Measurements from ENCODE around the gene KANSL3.

The KANSL3 gene

DNA sequence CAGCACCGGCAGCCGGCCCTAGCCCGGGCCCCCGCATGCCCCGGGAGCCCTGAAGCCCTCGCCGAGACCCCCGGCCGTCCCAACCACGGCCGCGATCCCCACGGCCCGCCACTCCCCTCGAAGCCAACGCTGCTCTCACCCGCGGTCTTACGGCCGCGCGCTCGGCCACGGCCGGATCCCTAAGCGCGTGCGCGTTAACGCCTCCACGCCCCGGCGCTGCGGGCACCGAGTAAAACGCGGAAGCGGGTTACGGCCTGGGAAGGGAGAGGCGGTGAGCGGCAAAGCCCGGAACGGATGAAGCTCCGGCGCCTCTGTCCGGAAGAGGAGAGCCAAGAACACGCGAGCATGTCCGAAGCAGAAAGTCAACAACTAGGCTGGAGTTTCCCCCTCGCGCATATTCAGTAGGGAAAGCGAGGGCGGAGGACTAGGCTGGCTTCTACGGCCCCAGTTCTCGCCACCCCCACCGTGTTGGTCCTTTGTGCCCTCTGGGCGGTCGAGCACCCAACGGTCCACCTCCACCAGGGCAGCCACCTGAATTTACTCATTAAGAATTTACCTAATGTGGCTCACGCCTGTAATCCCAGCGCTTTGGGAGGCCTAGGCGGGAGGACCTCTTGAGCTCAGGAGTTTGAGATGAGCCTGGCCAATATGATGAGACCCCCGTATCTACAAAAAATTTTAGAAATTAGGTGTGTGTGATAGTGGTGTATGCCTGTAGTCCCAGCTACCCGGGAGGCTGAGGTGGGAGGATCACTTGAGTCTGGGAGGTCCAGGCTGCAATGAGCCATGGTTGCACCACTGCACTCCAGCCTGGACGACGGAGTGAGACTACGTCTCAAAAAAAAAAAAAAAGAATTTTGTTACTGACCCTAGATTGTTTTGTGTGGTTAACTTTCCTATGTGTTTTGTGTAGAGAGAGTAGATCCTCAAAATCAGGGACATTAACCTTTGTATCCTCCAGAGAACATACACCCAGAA, at the start of gene KANSL3:
Gene KANSL3, minus strand, starts transcription at position 169 of the 978 bp plus-strand sequence. CDS start 1,177 bp downstream, outside the sequence.
- Histone ChIP-seq H3K27me3 (replicated peaks; ENCODE audit: control insufficient read depth, insufficient read depth, low read length) (no peaks in the 10 kb centered on the region), H3K4me1 (ENCODE audit: control insufficient read depth, insufficient read depth, low read length) (peaks cover 17% of the 10 kb centered on the region), H3K36me3 (ENCODE audit: control insufficient read depth, insufficient read depth, low read length, severe bottlenecking) (peaks cover 10% of the 10 kb centered on the region), H3K9me3 (ENCODE audit: control insufficient read depth, low read length) (no peaks in the 10 kb centered on the region), H3K9ac (ENCODE audit: low read length) (peak within 1 kb of the TSS; percentile 91), H3K4me3 (ENCODE audit: low read length) (peak within 1 kb of the TSS; percentile 96)
- peak; percentile 97 for DNase-seq (ENCODE audit: low read depth)

DNA sequence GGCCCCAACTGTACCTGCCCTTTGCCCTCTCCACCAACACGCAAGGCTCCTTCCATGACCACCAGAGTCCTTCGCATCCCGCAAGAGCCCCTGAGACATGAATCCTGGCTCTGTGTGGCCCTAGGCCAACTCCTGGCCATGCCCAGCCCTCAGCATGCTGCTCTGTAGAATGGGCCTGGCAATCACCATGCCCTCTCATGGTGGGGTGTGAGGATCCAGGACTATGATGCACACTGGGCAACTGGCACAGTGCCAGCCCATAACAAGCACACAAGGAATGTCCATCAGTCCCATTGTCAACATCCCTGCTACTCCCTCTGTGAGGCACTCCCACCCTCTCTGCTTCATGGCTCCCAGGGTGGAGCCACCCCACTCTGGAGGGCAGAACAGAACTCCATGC, 49.2 kb upstream of the KANSL3 start:
- H3K9ac ChIP-seq (ENCODE audit: low read length) = no peak overlapping the region
- no peaks in the 10 kb centered on the region for H3K36me3 ChIP-seq (ENCODE audit: control insufficient read depth, insufficient read depth, low read length, severe bottlenecking)
- no peaks in the 10 kb centered on the region for H3K4me1 ChIP-seq (ENCODE audit: control insufficient read depth, insufficient read depth, low read length)
- DNase-seq (ENCODE audit: low read depth) = no peak
- no peaks in the 10 kb centered on the region for H3K9me3 ChIP-seq (ENCODE audit: control insufficient read depth, low read length)
- H3K27me3 ChIP-seq (replicated peaks; ENCODE audit: control insufficient read depth, insufficient read depth, low read length) = peaks cover 26% of the 10 kb centered on the region
- H3K4me3 ChIP-seq (ENCODE audit: low read length) = no peak overlapping the region

DNA sequence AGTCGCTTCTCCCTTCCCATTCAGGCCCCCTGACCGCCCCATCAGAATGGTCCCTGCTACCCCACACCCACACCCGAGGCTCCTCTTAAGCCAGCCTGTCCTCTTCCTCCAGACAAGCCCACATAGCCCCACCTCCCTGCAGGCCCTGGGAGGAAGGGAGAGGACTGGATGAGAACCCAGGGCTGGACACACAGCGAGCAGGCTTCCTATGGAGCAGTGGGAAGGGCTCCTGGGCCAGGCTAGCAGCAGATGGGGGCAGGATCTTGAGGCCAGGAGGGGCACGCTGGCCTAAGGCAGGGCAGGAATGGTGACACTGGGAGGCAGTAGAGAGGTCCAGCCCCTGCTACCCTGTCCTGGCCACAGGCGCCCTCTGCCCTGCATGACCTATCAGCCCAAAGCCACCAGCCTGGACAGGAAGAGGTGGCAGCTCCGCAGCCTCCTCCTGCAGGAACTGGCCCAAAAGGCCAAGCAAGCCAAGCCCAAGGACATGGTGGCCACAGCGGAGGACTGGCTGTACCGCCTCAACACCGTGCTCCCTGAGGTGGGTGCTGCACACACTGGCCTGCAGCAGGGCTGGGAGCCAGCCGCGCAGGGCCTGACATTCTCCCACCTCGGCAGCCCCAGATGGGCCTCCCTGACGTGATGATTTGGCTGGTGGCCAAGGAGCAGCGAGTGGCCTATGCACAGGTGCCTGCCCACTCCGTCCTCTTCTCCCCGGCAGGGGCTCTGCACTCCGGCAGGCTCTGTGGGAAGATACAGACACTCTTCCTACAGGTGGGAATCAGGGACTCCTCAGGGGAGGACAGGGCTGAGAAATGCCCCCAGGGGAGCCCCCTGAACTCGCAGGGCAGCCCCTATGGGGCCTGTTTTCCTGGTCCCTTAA, 47.7 kb upstream of the KANSL3 start:
- Histone ChIP-seq H3K27me3 (replicated peaks; ENCODE audit: control insufficient read depth, insufficient read depth, low read length) (peaks cover 26% of the 10 kb centered on the region), H3K4me1 (ENCODE audit: control insufficient read depth, insufficient read depth, low read length) (no peaks in the 10 kb centered on the region)
- peak; percentile 3 for DNase-seq (ENCODE audit: low read depth)

DNA sequence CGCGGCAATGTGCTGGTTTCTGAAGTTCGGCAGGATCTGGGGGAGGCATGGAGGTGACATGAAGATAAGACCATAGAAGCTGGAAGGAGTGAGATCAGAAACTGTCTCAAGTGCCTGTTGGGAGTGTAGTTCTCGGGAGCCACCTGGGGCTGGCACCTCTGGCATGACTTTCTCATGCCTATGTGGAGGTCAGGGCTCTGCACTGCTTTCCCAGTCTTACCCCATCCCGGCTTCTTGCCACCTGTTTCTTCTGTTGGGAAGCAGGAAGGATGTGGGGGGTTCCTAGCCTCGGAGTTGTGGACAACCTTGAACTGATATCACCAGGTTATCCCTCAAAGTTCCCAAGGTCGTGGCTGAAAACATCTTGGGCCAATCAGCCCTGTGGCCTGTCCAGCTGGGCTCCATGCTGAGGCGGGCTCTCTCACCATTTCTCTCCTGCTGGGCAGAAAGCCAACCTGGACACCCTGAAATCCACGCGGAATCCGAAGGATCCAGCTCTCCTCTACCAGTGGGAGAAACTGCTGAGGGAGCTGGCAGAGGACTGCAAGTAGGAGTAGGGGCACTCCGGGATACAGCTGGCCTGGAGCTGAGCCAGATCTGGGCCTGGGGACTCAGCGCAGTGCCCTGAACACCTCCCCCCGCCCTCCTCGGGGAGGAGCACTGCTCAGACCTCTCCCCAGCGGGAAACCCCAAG, 46.9 kb upstream of the KANSL3 start:
- no peaks in the 10 kb centered on the region for H3K36me3 ChIP-seq (ENCODE audit: control insufficient read depth, insufficient read depth, low read length, severe bottlenecking)
- H3K4me3 ChIP-seq (ENCODE audit: low read length) = no peak overlapping the region
- no peaks in the 10 kb centered on the region for H3K9me3 ChIP-seq (ENCODE audit: control insufficient read depth, low read length)
- H3K27me3 ChIP-seq (replicated peaks; ENCODE audit: control insufficient read depth, insufficient read depth, low read length) = peaks cover 31% of the 10 kb centered on the region
- DNase-seq (ENCODE audit: low read depth) = no peak
- no peaks in the 10 kb centered on the region for H3K4me1 ChIP-seq (ENCODE audit: control insufficient read depth, insufficient read depth, low read length)
- no peak overlapping the region for H3K9ac ChIP-seq (ENCODE audit: low read length)

More for the DNA sequence above, 47.7 kb upstream of the KANSL3 start:
- H3K36me3 ChIP-seq (ENCODE audit: control insufficient read depth, insufficient read depth, low read length, severe bottlenecking) = no peaks in the 10 kb centered on the region
- H3K9me3 ChIP-seq (ENCODE audit: control insufficient read depth, low read length) = no peaks in the 10 kb centered on the region
- H3K9ac ChIP-seq (ENCODE audit: low read length) = no peak overlapping the region
- H3K4me3 ChIP-seq (ENCODE audit: low read length) = no peak overlapping the region

DNA sequence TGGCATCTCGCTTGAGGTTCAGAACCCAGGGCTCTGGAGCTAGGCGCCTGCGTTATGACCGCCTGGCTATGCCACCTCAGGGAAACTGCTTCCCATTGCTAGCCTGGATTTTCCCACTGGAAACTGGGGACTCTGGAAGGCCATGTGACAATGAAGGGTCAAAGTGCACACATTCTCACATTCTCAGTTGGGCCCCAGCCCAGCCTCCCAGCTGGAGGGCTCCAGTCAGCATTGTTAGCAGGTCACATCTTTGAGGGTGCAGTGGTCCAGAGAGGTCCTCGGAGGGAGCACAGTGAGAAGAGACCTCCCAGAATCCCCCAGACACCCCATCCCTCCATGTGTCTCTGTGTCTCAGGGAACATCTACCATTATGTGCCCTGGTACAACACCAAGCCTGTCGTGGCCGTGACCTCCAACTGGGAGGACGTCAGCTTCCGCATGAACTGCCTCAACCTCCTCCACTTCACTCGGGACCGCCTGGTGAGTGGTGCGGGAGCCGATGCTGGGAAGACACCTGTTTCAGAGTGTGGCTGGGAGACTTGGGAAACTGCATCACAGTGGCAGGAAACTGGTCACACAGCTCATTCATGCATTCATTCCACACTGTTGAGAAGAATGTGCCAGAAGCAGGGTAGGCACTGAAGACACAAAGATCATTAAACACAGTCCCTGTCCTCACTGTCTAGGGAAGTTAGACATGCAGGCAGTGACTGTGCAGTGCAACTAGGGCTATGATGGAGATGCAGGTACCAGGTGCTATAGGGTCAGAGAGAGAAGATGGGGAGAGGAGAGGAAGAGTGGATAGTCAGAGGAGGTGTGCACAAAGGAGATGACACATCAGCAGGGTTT, 46.1 kb upstream of the KANSL3 start:
- Histone ChIP-seq H3K27me3 (replicated peaks; ENCODE audit: control insufficient read depth, insufficient read depth, low read length) (peaks cover 38% of the 10 kb centered on the region), H3K4me1 (ENCODE audit: control insufficient read depth, insufficient read depth, low read length) (no peaks in the 10 kb centered on the region), H3K36me3 (ENCODE audit: control insufficient read depth, insufficient read depth, low read length, severe bottlenecking) (no peaks in the 10 kb centered on the region), H3K9ac (ENCODE audit: low read length) (no peak overlapping the region), H3K4me3 (ENCODE audit: low read length) (no peak overlapping the region), H3K9me3 (ENCODE audit: control insufficient read depth, low read length) (no peaks in the 10 kb centered on the region)
- DNase-seq (ENCODE audit: low read depth) = no peak

DNA sequence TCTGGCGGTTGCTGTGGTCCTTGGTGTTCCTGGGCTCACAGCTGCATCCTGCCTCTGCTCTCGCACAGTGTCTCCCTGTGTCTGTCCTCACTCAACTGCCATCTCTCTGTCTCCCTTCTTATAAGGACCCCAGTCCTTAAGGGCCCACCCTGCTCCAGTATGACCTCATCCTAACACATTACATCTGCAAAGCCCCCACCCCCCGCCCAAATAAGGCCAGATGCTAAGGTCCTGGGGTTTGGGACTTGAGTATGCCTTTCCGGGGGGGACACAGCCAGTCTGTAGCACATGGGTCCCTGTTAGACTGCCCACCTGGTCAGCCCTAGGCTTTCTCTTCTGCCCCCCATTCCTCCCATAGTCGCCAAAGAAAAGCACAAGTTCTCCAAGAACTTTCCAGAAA, 45.2 kb upstream of the KANSL3 start:
- Histone ChIP-seq H3K4me1 (ENCODE audit: control insufficient read depth, insufficient read depth, low read length) (no peaks in the 10 kb centered on the region), H3K36me3 (ENCODE audit: control insufficient read depth, insufficient read depth, low read length, severe bottlenecking) (no peaks in the 10 kb centered on the region), H3K9me3 (ENCODE audit: control insufficient read depth, low read length) (no peaks in the 10 kb centered on the region), H3K27me3 (replicated peaks; ENCODE audit: control insufficient read depth, insufficient read depth, low read length) (peaks cover 38% of the 10 kb centered on the region), H3K4me3 (ENCODE audit: low read length) (no peak overlapping the region), H3K9ac (ENCODE audit: low read length) (no peak overlapping the region)
- no peak for DNase-seq (ENCODE audit: low read depth)

DNA sequence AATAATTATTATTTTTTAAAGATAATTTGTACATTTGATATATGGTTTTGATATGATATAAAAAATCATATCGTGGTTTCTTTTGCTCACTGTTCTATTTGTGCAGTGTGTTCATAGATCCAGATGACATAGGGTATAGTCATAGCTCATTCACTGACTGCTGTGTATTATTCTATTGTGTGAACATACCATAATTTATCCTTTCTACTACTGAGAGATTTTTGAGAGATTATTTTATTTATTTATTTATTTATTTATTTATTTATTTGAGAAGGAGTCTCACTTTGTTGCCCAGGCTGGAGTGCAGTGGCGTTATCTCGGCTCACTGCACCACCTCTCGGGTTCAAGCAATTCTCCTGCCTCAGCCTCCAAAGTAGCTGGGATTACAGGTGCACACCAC, 43.4 kb upstream of the KANSL3 start:
- no peaks in the 10 kb centered on the region for H3K36me3 ChIP-seq (ENCODE audit: control insufficient read depth, insufficient read depth, low read length, severe bottlenecking)
- DNase-seq (ENCODE audit: low read depth) = no peak
- H3K9ac ChIP-seq (ENCODE audit: low read length) = no peak overlapping the region
- no peaks in the 10 kb centered on the region for H3K9me3 ChIP-seq (ENCODE audit: control insufficient read depth, low read length)
- H3K4me3 ChIP-seq (ENCODE audit: low read length) = no peak overlapping the region
- H3K27me3 ChIP-seq (replicated peaks; ENCODE audit: control insufficient read depth, insufficient read depth, low read length) = peaks cover 35% of the 10 kb centered on the region
- no peaks in the 10 kb centered on the region for H3K4me1 ChIP-seq (ENCODE audit: control insufficient read depth, insufficient read depth, low read length)

DNA sequence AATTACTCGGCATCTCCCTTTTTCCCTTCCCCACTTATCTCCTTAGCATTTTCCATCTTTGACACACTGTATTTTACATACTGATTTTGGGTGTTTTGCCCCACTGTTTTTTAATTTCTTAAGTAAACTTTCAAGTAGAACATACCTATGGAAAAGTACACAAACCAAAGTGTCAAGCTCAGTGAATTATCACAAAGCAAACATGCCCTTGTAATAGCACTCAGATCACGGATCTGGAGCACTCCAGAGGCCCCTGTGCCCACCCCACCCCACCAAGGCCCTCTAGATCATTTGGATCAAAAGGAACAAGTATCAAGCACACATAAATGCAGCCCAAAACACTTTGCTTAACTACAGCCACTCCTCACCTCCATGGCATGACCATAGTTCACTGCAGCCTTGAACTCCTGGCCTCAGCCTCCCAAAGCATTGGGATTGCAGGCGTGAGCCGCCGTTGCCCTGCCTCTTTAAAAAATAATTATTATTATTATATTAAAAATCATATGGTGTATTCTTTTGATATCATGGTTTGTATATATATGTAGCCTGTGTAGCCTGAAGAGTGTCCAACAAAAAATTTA, 42.5 kb upstream of the KANSL3 start:
- Histone ChIP-seq H3K27me3 (replicated peaks; ENCODE audit: control insufficient read depth, insufficient read depth, low read length) (peaks cover 30% of the 10 kb centered on the region), H3K4me1 (ENCODE audit: control insufficient read depth, insufficient read depth, low read length) (no peaks in the 10 kb centered on the region), H3K36me3 (ENCODE audit: control insufficient read depth, insufficient read depth, low read length, severe bottlenecking) (no peaks in the 10 kb centered on the region), H3K9ac (ENCODE audit: low read length) (no peak overlapping the region), H3K4me3 (ENCODE audit: low read length) (no peak overlapping the region), H3K9me3 (ENCODE audit: control insufficient read depth, low read length) (no peaks in the 10 kb centered on the region)
- DNase-seq (ENCODE audit: low read depth) = no peak

DNA sequence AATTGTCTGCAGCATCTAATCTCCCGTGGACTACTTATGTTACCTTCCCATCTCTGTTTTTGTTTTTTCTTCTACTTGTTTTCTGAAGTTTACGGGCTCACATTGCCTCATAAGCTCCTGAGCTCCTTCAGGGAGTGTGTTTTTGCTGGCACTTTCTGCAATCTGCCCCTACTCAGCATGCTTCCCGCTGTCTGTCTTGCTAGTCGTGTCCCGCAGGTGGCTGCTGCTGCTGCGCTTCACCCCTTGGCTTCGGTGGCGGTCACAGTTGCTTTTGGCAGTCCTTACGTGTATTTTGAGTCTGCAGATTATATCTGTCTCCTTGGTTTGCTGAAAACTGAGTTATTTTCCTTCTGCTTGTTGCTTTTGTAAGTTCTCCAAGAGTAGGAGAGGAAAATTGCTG, 41.7 kb upstream of the KANSL3 start:
- no peak overlapping the region for H3K9ac ChIP-seq (ENCODE audit: low read length)
- peaks cover 22% of the 10 kb centered on the region for H3K27me3 ChIP-seq (replicated peaks; ENCODE audit: control insufficient read depth, insufficient read depth, low read length)
- H3K4me1 ChIP-seq (ENCODE audit: control insufficient read depth, insufficient read depth, low read length) = no peaks in the 10 kb centered on the region
- DNase-seq (ENCODE audit: low read depth) = peak; percentile 50
- no peaks in the 10 kb centered on the region for H3K36me3 ChIP-seq (ENCODE audit: control insufficient read depth, insufficient read depth, low read length, severe bottlenecking)
- H3K9me3 ChIP-seq (ENCODE audit: control insufficient read depth, low read length) = no peaks in the 10 kb centered on the region
- H3K4me3 ChIP-seq (ENCODE audit: low read length) = no peak overlapping the region

Data from adipocyte (in vitro differentiated cells).